SU-DHL-6 (cell line): ENCODE results near the gene CCDC40.

ENCODE experiments used
- H2AFZ ChIP-seq: fragments of 200-600 bp; sonication (generic); 2 replicates; pipeline ENCODE4 v1.6.1; 2014; ENCODE audit warnings: low read depth, mild to moderate bottlenecking, moderate library complexity, mixed read lengths, antibody characterized with exemption, low read length; ENCODE audit not compliant: severe bottlenecking
- H3F3A ChIP-seq: fragments of 200-600 bp; shearing (Covaris generic); 2 replicates; pipeline ENCODE4 v1.6.0; 2016; ENCODE audit warnings: antibody characterized with exemption, mild to moderate bottlenecking; ENCODE audit not compliant: insufficient read depth
- H3K27ac ChIP-seq: fragments of 200-600 bp; sonication (generic); 2 replicates; pipeline ENCODE4 v1.5.1; 2016; ENCODE audit warnings: low read depth, mild to moderate bottlenecking, low read length, moderate library complexity, mixed read lengths
- H3K27me3 ChIP-seq: fragments of 200-600 bp; sonication (generic), shearing (Covaris generic); 2 replicates; pipeline ENCODE4 v1.6.0; 2014; ENCODE audit warnings: mild to moderate bottlenecking, low read length
- H3K36me3 ChIP-seq: fragments of 200-600 bp; sonication (generic); 2 replicates; pipeline ENCODE4 v1.6.1; 2014; ENCODE audit warnings: mild to moderate bottlenecking, low read length, mixed read lengths
- H3K4me2 ChIP-seq: fragments of 300-600, 200-600 bp; shearing (Covaris generic), sonication (generic); 2 replicates; pipeline ENCODE4 v1.6.0; 2014; ENCODE audit warnings: low read length, low read depth, mild to moderate bottlenecking; ENCODE audit not compliant: poor library complexity, severe bottlenecking
- H3K4me3 ChIP-seq: fragments of 200-600 bp; sonication (generic); 2 replicates; pipeline ENCODE4 v1.5.1; 2014; ENCODE audit warnings: antibody characterized with exemption, low read length, mild to moderate bottlenecking, mixed read lengths; ENCODE audit not compliant: insufficient read depth, poor library complexity, severe bottlenecking
- H3K79me2 ChIP-seq: fragments of 200-600 bp; sonication (generic); 2 replicates; pipeline ENCODE4 v1.6.1; 2014; ENCODE audit warnings: mild to moderate bottlenecking, low read length, moderate library complexity; ENCODE audit not compliant: insufficient read depth
- H3K9ac ChIP-seq: fragments of 200-600 bp; sonication (generic); 2 replicates; pipeline ENCODE4 v1.7.0; 2014; ENCODE audit warnings: mild to moderate bottlenecking, low read length
- H3K9me2 ChIP-seq: fragments of 200-600 bp; sonication (generic); replicated peaks from 2 replicates; pipeline ENCODE4 v1.6.1; 2014; ENCODE audit warnings: low read length; ENCODE audit not compliant: insufficient read depth
- H3K9me3 ChIP-seq: fragments of 200-600 bp; sonication (generic); 2 replicates; pipeline ENCODE4 v1.6.1; 2014; ENCODE audit warnings: low read length, mixed read lengths; ENCODE audit not compliant: insufficient read depth
- H4K20me1 ChIP-seq: fragments of 200-600 bp; sonication (generic); 2 replicates; pipeline ENCODE4 v1.6.1; 2014; ENCODE audit warnings: low read depth, mild to moderate bottlenecking, antibody characterized with exemption, low read length, moderate library complexity, mixed read lengths
- CTCF ChIP-seq: fragments of 200-600 bp; sonication (generic); IDR thresholded peaks from one replicate; pipeline ENCODE4 v1.5.1; 2017; ENCODE audit warnings: antibody characterized with exemption, mild to moderate bottlenecking, low read length, moderate library complexity; ENCODE audit not compliant: insufficient read depth, poor library complexity, severe bottlenecking
- EZH2phosphoT487 ChIP-seq: fragments of 200-600 bp; sonication (generic), shearing (Covaris generic); conservative IDR thresholded peaks from 2 replicates; pipeline ENCODE4 v1.6.1; 2018; ENCODE audit warnings: mild to moderate bottlenecking, antibody characterized with exemption, low read length, moderate library complexity, mixed read lengths

CCDC40 gene

GRCh38 chr17:80055597-80055996, 19.2 kb downstream of the CCDC40 start:
- Histone ChIP-seq H3K9ac (no peak overlapping the region), H3K4me3 (no peak overlapping the region), H2AFZ (no peak overlapping the region), H4K20me1 (no peaks in the 10 kb centered on the region), H3K9me3 (no peaks in the 10 kb centered on the region), H3K9me2 (no peaks in the 10 kb centered on the region), H3F3A (no peaks in the 10 kb centered on the region), H3K79me2 (no peaks in the 10 kb centered on the region), H3K36me3 (no peaks in the 10 kb centered on the region), H3K27me3 (no peaks in the 10 kb centered on the region), H3K27ac (no peak overlapping the region), H3K4me2 (no peak overlapping the region)
- TF ChIP-seq CTCF (no peak), EZH2phosphoT487 (no peak)

GRCh38 chr17:80058311-80058955, 22.0 kb downstream of the CCDC40 start:
- H2AFZ ChIP-seq = no peak overlapping the region
- no peak overlapping the region for H3K4me3 ChIP-seq
- no peaks in the 10 kb centered on the region for H3K27me3 ChIP-seq
- no peak for TF ChIP-seq CTCF
- TF ChIP-seq EZH2phosphoT487 = no peak
- no peaks in the 10 kb centered on the region for H4K20me1 ChIP-seq
- H3K9me3 ChIP-seq = no peaks in the 10 kb centered on the region
- H3K79me2 ChIP-seq = no peaks in the 10 kb centered on the region
- no peak overlapping the region for H3K9ac ChIP-seq
- no peak overlapping the region for H3K4me2 ChIP-seq
- H3K9me2 ChIP-seq = no peaks in the 10 kb centered on the region
- no peaks in the 10 kb centered on the region for H3K36me3 ChIP-seq
- no peak overlapping the region for H3K27ac ChIP-seq
- no peaks in the 10 kb centered on the region for H3F3A ChIP-seq

GRCh38 chr17:80060644-80061043, 24.2 kb downstream of the CCDC40 start:
- no peaks in the 10 kb centered on the region for H3K79me2 ChIP-seq
- H3K27ac ChIP-seq = no peak overlapping the region
- H4K20me1 ChIP-seq = no peaks in the 10 kb centered on the region
- H2AFZ ChIP-seq = no peak overlapping the region
- no peak overlapping the region for H3K4me2 ChIP-seq
- H3K27me3 ChIP-seq = no peaks in the 10 kb centered on the region
- no peak for TF ChIP-seq EZH2phosphoT487
- no peaks in the 10 kb centered on the region for H3K9me2 ChIP-seq
- H3K36me3 ChIP-seq = no peaks in the 10 kb centered on the region
- H3K9ac ChIP-seq = no peak overlapping the region
- no peaks in the 10 kb centered on the region for H3K9me3 ChIP-seq
- no peaks in the 10 kb centered on the region for H3F3A ChIP-seq
- H3K4me3 ChIP-seq = no peak overlapping the region

- Histone ChIP-seq H3K27me3 (no peaks in the 10 kb centered on the region), H3F3A (no peaks in the 10 kb centered on the region), H3K9me3 (no peaks in the 10 kb centered on the region), H3K9ac (no peak overlapping the region), H3K27ac (no peak overlapping the region), H2AFZ (no peak overlapping the region), H3K9me2 (no peaks in the 10 kb centered on the region), H3K4me2 (no peak overlapping the region), H3K36me3 (no peaks in the 10 kb centered on the region), H3K4me3 (no peak overlapping the region), H4K20me1 (no peaks in the 10 kb centered on the region), H3K79me2 (no peaks in the 10 kb centered on the region)
- TF ChIP-seq EZH2phosphoT487 (no peak), CTCF (no peak)
These were observed 25.0 kb downstream of the CCDC40 start for GRCh38 chr17:80061421-80061820.
